Measurements from ENCODE around the gene IFT57. TPM values are rescaled to one million over a fixed set of nuclear protein-coding genes. Genes with fewer than 3 reads are reported as not detected.

Gene IFT57
- total and polyA plus RNA-seq, 2 donors from 2014 or later, result 64.0 to 70.4 TPM

DNA sequence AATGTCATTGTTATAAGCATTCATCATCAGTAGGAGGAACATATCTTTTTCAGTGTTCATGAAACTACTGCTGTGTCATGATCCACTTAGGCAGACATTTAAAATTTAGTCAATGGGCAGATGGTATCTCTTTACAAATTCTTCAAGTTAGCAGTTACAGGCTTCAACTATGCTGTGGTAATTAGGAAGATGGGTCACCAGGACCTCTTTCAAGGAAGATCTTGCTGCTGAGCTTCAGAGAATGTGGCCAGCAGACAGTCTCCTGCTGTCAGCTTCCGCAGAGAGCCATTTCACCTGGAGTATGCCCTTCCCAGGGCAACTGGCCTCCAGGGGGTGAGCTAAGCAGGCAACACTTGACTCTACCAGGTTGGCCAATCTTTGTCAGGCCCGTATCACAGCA lies 19.4 kb downstream of the IFT57 start:
- H3K27me3 ChIP-seq (ENCODE audit: control insufficient read depth, insufficient read depth, low read length), result no peaks in the 10 kb centered on the region
- FAIRE-seq (no peak), DNase-seq (no peak)
- no peak overlapping the region for H3K9ac ChIP-seq (ENCODE audit: low read length in 3 of 3)
- no peak overlapping the region for H3K27ac ChIP-seq (ENCODE audit: low read depth in 2 of 2, low read length in 2 of 2)
- H3K4me1 ChIP-seq (ENCODE audit: control insufficient read depth in 2 of 3, insufficient read depth in 2 of 3, low read depth in 1 of 3, low read length in 3 of 3), result no peaks in the 10 kb centered on the region
- no peak overlapping the region for H3K4me3 ChIP-seq (ENCODE audit: low read length in 3 of 3)
- H3K9me3 ChIP-seq (ENCODE audit: control insufficient read depth in 2 of 3, insufficient read depth in 1 of 3, low read length in 3 of 3), result no peaks in the 10 kb centered on the region
- H3K36me3 ChIP-seq (ENCODE audit: control insufficient read depth in 2 of 3, insufficient read depth in 3 of 3, low read length in 3 of 3), result no peaks in the 10 kb centered on the region
- intact Hi-C loops (cut with DNase I), result no loop called here
- TF ChIP-seq, protein P1, sequence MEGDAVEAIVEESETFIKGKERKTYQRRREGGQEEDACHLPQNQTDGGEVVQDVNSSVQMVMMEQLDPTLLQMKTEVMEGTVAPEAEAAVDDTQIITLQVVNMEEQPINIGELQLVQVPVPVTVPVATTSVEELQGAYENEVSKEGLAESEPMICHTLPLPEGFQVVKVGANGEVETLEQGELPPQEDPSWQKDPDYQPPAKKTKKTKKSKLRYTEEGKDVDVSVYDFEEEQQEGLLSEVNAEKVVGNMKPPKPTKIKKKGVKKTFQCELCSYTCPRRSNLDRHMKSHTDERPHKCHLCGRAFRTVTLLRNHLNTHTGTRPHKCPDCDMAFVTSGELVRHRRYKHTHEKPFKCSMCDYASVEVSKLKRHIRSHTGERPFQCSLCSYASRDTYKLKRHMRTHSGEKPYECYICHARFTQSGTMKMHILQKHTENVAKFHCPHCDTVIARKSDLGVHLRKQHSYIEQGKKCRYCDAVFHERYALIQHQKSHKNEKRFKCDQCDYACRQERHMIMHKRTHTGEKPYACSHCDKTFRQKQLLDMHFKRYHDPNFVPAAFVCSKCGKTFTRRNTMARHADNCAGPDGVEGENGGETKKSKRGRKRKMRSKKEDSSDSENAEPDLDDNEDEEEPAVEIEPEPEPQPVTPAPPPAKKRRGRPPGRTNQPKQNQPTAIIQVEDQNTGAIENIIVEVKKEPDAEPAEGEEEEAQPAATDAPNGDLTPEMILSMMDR (IDR thresholded peaks at IDR 0.05; ENCODE audit: borderline replicate concordance, extremely low read depth, insufficient read depth), result no peak

DNA sequence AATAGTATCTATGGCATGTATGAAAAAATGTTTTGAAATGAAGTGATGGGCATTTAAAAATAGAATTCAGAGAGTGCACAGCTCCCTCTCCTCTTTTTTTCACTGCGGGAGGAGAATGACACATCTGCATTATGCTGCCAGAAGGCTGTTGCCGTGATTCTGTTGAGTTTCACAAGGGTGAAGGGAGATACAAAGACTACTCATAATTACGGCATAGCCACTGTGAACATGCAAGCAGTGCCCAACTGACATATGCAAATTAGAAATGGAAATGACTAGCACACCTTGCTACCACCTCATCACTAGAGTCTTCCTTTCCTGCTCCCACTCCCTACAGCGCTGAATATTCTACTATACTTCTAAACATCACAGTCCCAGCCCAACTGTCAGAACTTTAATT lies 20.1 kb downstream of the IFT57 start:
- no peaks in the 10 kb centered on the region for H3K36me3 ChIP-seq (ENCODE audit: control insufficient read depth in 2 of 3, insufficient read depth in 3 of 3, low read length in 3 of 3)
- no peak for FAIRE-seq
- intact Hi-C loops (cut with DNase I), result no loop called here
- H3K27ac ChIP-seq (ENCODE audit: low read depth in 2 of 2, low read length in 2 of 2), result no peak overlapping the region
- no peak overlapping the region for H3K4me3 ChIP-seq (ENCODE audit: low read length in 3 of 3)
- no peaks in the 10 kb centered on the region for H3K27me3 ChIP-seq (ENCODE audit: control insufficient read depth, insufficient read depth, low read length)
- H3K4me1 ChIP-seq (ENCODE audit: control insufficient read depth in 2 of 3, insufficient read depth in 2 of 3, low read depth in 1 of 3, low read length in 3 of 3), result no peaks in the 10 kb centered on the region
- H3K9ac ChIP-seq (ENCODE audit: low read length in 3 of 3), result no peak overlapping the region
- TF ChIP-seq, protein P1 (IDR thresholded peaks at IDR 0.05; ENCODE audit: borderline replicate concordance, extremely low read depth, insufficient read depth), result no peak
- no peaks in the 10 kb centered on the region for H3K9me3 ChIP-seq (ENCODE audit: control insufficient read depth in 2 of 3, insufficient read depth in 1 of 3, low read length in 3 of 3)
- DNase-seq, result no peak

DNA sequence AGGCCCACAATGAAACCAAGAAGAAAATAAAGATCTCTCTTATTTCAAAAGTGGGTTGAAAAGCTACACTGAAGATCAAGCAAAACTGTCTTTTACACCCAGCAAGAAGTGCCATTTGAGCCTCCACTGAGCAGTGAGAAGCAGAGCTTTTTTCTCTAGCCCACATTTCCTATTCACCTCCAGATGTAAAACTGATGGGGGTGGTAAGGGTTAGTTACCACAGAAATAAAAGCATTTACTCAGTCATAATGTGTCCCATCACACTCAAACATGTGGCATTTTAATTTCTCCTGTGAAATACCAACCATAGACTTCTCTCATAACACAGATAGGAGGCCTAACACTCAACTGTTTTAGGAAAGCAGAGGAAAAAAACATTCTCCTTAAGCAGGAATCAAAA lies 21.0 kb downstream of the IFT57 start:
- intact Hi-C loops (cut with DNase I), result no loop called here
- Histone ChIP-seq H3K9me3 (ENCODE audit: control insufficient read depth in 2 of 3, insufficient read depth in 1 of 3, low read length in 3 of 3) (no peaks in the 10 kb centered on the region), H3K27ac (ENCODE audit: low read depth in 2 of 2, low read length in 2 of 2) (no peak overlapping the region), H3K4me3 (ENCODE audit: low read length in 3 of 3) (no peak overlapping the region), H3K36me3 (ENCODE audit: control insufficient read depth in 2 of 3, insufficient read depth in 3 of 3, low read length in 3 of 3) (no peaks in the 10 kb centered on the region), H3K4me1 (ENCODE audit: control insufficient read depth in 2 of 3, insufficient read depth in 2 of 3, low read depth in 1 of 3, low read length in 3 of 3) (no peaks in the 10 kb centered on the region), H3K27me3 (ENCODE audit: control insufficient read depth, insufficient read depth, low read length) (no peaks in the 10 kb centered on the region), H3K9ac (ENCODE audit: low read length in 3 of 3) (no peak overlapping the region)
- TF ChIP-seq, protein P1 (IDR thresholded peaks at IDR 0.05; ENCODE audit: borderline replicate concordance, extremely low read depth, insufficient read depth), result no peak
- DNase-seq, result no peak
- FAIRE-seq, result no peak

DNA sequence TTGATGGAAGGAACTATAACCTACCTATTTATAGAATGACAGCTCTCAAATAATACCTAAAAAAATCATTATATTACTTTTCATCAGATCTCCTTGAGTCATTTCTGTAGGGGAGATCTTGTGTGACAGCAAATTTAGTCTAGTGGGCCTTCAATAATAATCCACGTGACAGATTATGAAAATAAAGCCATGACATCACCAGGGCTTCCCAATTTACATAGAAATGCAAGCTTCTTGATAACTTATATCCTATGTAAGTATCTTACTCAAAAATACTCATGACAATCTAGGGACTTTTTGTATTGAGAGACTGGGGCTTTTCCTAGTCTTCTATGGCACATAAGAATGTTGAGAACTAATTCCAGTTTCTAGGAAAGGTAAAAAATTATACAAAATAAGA lies 21.6 kb downstream of the IFT57 start:
- Histone ChIP-seq H3K4me1 (ENCODE audit: control insufficient read depth in 2 of 3, insufficient read depth in 2 of 3, low read depth in 1 of 3, low read length in 3 of 3) (no peaks in the 10 kb centered on the region), H3K9ac (ENCODE audit: low read length in 3 of 3) (no peak overlapping the region), H3K27ac (ENCODE audit: low read depth in 2 of 2, low read length in 2 of 2) (no peak overlapping the region), H3K9me3 (ENCODE audit: control insufficient read depth in 2 of 3, insufficient read depth in 1 of 3, low read length in 3 of 3) (no peaks in the 10 kb centered on the region), H3K36me3 (ENCODE audit: control insufficient read depth in 2 of 3, insufficient read depth in 3 of 3, low read length in 3 of 3) (no peaks in the 10 kb centered on the region), H3K4me3 (ENCODE audit: low read length in 3 of 3) (no peak overlapping the region), H3K27me3 (ENCODE audit: control insufficient read depth, insufficient read depth, low read length) (no peaks in the 10 kb centered on the region)
- TF ChIP-seq, protein P1 (IDR thresholded peaks at IDR 0.05; ENCODE audit: borderline replicate concordance, extremely low read depth, insufficient read depth), result no peak
- DNase-seq, result no peak
- intact Hi-C loops (cut with DNase I), result no loop called here
- FAIRE-seq, result no peak
